ENCODE data around the gene CEACAM8.
A peak's percentile ranks its signal among the peaks of the same experiment; 100 is the strongest.
"Not testable (repeated sequence)": the region's sequence is repeated elsewhere in the genome, so short reads cannot be mapped to it uniquely, and the experiment has no call there.

CEACAM8 gene

DNA sequence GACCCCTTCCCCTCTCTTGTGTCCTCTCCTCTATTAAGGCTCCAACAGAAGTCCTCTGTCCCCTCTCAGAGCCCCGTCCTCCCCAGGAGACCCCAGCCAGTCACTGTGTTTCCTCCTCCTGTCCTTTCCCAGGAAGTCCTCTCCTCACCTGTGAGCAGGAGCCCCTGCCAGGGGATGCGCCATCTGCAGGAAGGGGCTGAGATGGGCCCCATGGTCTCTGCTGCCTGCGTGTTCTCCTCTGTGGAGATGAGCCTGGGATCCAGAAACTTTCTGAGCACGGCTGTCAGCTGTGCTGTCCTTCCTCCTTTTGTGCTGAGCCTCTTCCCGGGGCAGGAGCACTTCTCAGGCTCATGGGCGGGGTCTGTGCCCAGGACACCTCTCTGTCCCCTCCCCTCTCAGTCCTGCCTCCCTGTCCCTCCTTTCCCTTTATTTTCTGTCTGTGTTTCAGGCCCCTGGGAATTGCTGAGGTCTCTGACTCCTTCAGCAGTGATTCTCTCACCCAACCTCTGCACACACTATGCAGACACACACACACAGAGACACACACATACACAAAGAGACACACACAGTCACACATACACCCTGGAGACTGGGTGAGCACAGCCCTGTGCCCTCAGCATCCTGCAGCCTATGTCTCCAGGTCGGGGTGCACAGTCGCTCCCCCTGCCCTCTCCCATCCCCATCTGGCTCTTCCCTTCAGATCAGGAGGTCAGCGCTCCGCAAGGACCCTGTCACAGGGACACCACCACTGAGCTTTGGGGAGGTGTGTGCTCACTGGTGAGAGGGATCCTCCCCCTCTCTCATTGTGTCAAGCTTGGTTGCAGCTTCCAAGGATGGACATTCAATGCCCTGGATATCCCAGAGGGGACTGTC, at the start of gene CEACAM8:
CEACAM8 (minus strand) TSS at position 308 of the 873 bp plus-strand sequence; CDS start at position 212, 96 bp downstream.
- DNase-seq, result no peak

- DNase-seq, result not testable (repeated sequence)
These were observed 44.8 kb upstream of the CEACAM8 start for GRCh38 chr19:42639324-42640092.

DNA sequence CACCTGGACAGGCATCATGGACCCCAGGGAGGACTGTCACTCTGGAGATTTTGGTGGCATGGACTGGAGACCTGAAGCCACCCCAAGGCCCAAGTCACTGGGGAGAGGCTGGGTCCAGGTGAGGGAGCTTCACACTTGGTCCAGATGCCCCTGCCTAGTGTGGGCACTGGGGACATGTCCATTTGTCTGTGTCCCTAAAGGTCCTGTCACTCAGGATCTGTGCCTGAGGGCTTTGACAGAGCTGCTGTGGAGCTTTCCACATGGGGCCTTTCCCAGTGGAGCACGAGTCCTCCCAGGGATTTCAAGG, 40.5 kb upstream of the CEACAM8 start:
- DNase-seq, result no peak

- no peak for DNase-seq
These were observed 39.9 kb upstream of the CEACAM8 start for GRCh38 chr19:42634409-42635232.

GRCh38 chr19:42629191-42629590, 34.5 kb upstream of the CEACAM8 start:
- no peak for DNase-seq

GRCh38 chr19:42628411-42629140, 33.9 kb upstream of the CEACAM8 start:
- no peak for DNase-seq

GRCh38 chr19:42627916-42628315, 33.2 kb upstream of the CEACAM8 start:
- DNase-seq, result no peak

GRCh38 chr19:42626181-42626580, 31.5 kb upstream of the CEACAM8 start:
- DNase-seq, result no peak

DNA sequence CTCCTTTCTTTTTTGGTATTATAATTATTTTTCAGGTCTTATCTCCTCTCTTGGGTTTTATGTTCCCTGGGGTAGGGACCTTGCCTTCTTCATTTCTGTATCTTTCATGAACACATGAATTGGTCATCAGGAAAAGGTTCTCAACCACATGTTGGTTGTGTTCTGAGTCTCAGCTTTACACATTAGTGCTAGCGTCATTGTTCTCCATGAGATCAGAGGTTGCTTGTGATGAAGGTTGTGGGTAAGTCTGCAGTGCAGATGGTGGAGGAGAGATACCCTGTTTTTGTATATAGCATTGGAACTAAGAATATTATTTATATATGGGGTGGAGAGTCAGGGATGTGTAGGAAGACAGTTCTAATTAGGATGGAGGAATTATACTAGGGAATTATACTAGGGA, 24.5 kb upstream of the CEACAM8 start:
- no peak for DNase-seq

- no peak for DNase-seq
These were observed 18.9 kb upstream of the CEACAM8 start for GRCh38 chr19:42613666-42614065.

- DNase-seq, result not testable (repeated sequence)
These were observed 15.7 kb upstream of the CEACAM8 start for GRCh38 chr19:42610401-42610915.

DNA sequence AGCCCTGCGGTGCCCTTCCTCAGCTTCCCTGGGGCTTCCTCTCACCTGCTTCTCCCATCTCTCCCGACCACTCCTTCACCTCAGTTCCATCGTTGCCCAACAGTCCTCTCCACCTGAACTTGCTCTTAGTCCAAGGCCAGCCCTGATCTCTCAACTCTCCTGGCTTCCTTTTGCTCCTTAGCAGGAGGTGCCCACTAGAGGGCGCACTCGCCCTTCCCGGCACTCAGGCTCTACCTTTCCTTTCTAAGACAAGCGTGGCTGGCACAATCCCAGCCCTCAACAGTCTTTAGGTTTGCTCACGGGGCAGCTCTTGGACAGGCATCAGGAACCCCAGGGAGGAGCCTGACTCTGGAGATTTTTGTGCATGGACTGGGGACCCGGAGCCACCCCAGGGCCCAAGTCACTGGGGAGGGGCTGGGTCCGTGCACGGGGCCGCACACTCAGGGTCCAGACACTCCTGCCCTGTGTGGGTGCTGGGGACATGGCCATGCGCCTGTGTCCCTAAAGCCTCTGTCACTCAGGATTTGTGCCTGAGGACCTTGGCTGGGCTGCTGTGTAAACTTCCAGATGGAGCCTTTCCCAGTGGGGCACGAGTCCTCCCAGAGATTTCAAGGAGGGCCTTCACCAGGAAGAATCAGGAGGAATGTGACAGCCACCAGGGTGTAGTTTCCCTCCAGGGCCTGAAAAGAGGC, 12.1 kb upstream of the CEACAM8 start:
- DNase-seq, result peak in 1 of 2 experiments; percentile 10

- DNase-seq, result no peak
These were observed 7.2 kb upstream of the CEACAM8 start for GRCh38 chr19:42601811-42602443.

DNA sequence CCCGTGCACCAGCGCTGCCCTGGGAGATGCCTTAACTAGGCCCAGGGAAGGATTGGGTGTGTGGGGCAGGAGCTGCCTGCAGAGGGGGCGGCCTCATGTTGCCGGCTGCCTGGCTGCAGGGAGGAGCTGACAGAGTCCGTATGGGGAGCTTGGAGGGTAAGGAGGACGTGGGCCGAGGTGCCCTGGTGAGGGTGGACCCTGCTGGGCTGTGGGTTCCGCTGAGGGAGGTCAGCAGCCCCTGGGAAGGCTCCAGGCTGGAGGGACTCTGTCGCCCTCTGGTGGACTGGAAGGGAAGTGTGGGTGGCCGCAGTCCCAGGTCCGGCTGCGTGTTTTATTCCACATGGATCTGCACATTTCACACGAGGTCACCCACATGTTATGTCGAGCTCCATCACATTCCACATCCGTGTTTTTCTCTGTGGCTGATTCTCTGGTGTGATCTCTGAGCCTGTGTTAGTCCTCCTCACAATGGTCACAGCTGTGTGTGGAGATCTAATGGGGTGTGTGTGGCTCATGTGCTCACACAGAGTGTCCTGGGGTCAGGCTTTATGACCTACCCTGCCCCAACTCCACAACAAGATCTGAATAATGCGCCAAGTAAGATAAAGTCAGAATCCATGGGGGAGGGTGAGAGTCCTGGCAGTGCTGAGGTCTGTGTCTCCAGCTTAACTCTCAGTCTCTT, 1.8 kb upstream of the CEACAM8 start:
- no peak for DNase-seq

GRCh38 chr19:42595550-42596172, 937 bp upstream of the CEACAM8 start:
- DNase-seq, result no peak

GRCh38 chr19:42589792-42590191, 4.9 kb downstream of the CEACAM8 start:
- no peak for DNase-seq

DNA sequence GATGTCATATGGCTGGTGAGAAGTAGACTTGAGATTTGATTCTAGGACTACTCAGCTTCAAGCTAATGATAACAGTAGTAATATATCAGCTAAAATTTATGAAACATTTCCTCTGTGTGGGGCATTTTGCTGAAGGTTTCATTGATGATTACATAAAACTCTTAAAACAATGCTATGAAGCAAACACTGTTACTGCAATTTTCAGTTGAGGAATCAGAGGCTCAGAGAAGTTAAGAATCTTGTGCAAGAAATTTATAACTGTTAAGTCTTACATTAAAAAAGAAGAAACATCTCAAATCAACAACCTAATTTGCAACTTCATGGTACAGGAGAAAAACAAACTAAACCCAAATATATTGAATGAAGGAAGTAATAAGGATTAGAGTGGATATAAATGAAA, 10.3 kb downstream of the CEACAM8 start:
- DNase-seq, result no peak

DNA sequence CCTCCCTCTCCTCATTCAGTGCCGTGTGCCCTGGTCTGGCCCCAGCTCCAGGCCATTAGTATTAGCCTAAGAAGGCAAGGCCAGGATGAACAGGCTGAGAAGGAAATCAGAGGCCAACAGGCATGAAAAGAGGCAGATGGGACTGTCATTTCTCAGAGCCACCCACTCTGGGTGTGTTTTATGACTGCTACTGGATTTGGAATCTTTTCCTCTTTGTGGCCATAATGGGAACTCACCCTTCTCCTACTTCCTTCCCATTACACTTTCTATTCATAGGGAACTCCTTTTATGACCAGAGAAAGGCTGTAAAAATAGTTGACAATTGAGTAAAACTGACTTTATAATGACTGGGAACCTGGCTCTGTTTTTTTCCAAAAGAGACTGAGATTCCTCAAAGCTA, 17.7 kb downstream of the CEACAM8 start:
- DNase-seq, result no peak

GRCh38 chr19:42576241-42576640, 18.5 kb downstream of the CEACAM8 start:
- no peak for DNase-seq

- DNase-seq, result no peak
These were observed 21.1 kb downstream of the CEACAM8 start for GRCh38 chr19:42573642-42574041.

Data from NCI-H187 (cell line).